Gastrocnemius medialis (tissue), 4 donors: Measurements from ENCODE around the gene SELENOP.
"Not testable (repeated sequence)": the region's sequence is repeated elsewhere in the genome, so short reads cannot be mapped to it uniquely, and the experiment has no call there.

Experiments
- CTCF ChIP-seq, 5 experiments: fragments of 450-650 bp in 3 of 5; fragments of 200-600 bp in 2 of 5; sonication (generic) in 2 of 5; IDR thresholded peaks in 4 of 5; conservative IDR thresholded peaks in 1 of 5; 1 replicate in 4 of 5; 2 replicates in 1 of 5; pipeline ENCODE4 v1.5.1; 2016 to 2019; ENCODE audit warnings: antibody characterized with exemption in 5 of 5, mild to moderate bottlenecking in 3 of 5, moderate library complexity in 3 of 5
- POLR2A ChIP-seq, 2 donors: fragments of 450-650 bp; IDR thresholded peaks; one replicate each; pipeline ENCODE4 v1.6.1; 2017; ENCODE audit warnings: antibody characterized with exemption in 2 of 2, mild to moderate bottlenecking in 2 of 2, moderate library complexity in 2 of 2

- TF ChIP-seq CTCF (IDR thresholded peaks at IDR 0.05 in 4 of 5, conservative IDR thresholded peaks at IDR 0.05 in 1 of 5); POLR2A (IDR thresholded peaks at IDR 0.05): not testable (repeated sequence)
Measured at GRCh38 chr5:42844408-42844807, 32.7 kb upstream of the SELENOP start.
